Measurements from ENCODE around the gene MEX3D.

DNA sequence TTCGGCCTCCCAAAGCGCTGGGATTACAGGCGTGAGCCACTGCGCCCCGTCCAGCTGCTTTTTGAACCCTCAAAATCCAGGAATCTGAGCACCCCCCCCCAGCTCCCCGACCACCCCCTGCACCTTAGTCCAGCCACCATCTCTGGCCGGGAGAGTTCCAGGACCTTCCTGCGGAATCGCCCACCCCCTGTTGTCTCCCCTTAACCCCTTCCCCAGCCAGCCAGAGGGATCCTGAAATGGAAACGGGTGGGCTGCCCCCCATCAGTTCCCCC lies 25.3 kb upstream of the MEX3D start:
- TF ChIP-seq CTCF (conservative IDR thresholded peaks at IDR 0.05; ENCODE audit: low read depth, low read length), result no peak
- TF ChIP-seq EZH2 (IDR thresholded peaks at IDR 0.05; ENCODE audit: low read length, unreplicated experiment), result no peak

All from PC-3 (cell line).